H9 (cell line): ENCODE results near the gene LEFTY2. TPM values are rescaled to one million over a fixed set of nuclear protein-coding genes. Genes with fewer than 3 reads are reported as not detected.

Source experiments
- DNase-seq: peaks from one replicate; pipeline ENCODE4 v3.0.0-alpha.2; 2017
- H2AFZ ChIP-seq: one replicate; pipeline ENCODE4 v1.6.1; 2013; ENCODE audit warnings: mild to moderate bottlenecking, low read length, control low read depth, moderate library complexity
- H2AK5ac ChIP-seq: 2 replicates; pipeline ENCODE4 v1.6.1; 2013; ENCODE audit warnings: low read length, control low read depth, mixed read lengths; ENCODE audit not compliant: insufficient read length
- H2BK120ac ChIP-seq: one replicate; pipeline ENCODE4 v1.6.1; 2013; ENCODE audit warnings: low read depth, mild to moderate bottlenecking, low read length, control low read depth, inconsistent platforms; ENCODE audit not compliant: poor library complexity, severe bottlenecking
- H2BK12ac ChIP-seq: 2 replicates; pipeline ENCODE4 v1.6.1; 2013; ENCODE audit warnings: low read length, control low read depth, mixed read lengths, low read depth; ENCODE audit not compliant: insufficient read length
- H2BK15ac ChIP-seq: 2 replicates; pipeline ENCODE4 v1.6.1; 2013; ENCODE audit warnings: low read depth, low read length, control low read depth
- H2BK20ac ChIP-seq: one replicate; pipeline ENCODE4 v1.6.1; 2013; ENCODE audit warnings: low read depth, mild to moderate bottlenecking, low read length, control low read depth, inconsistent platforms; ENCODE audit not compliant: poor library complexity, severe bottlenecking
- H2BK5ac ChIP-seq: 2 replicates; pipeline ENCODE4 v1.6.1; 2013; ENCODE audit warnings: low read length, control low read depth, mixed read lengths; ENCODE audit not compliant: insufficient read length
- H3K14ac ChIP-seq: 2 replicates; pipeline ENCODE4 v1.6.1; 2013; ENCODE audit warnings: low read length, control low read depth; ENCODE audit not compliant: insufficient read depth
- H3K18ac ChIP-seq: 2 replicates; pipeline ENCODE4 v1.6.1; 2013; ENCODE audit warnings: low read depth, mild to moderate bottlenecking, mixed read lengths, low read length, control low read depth; ENCODE audit not compliant: insufficient read length
- H3K23ac ChIP-seq: 2 replicates; pipeline ENCODE4 v1.6.1; 2013; ENCODE audit warnings: low read length, control low read depth, mixed read lengths, low read depth; ENCODE audit not compliant: insufficient read length
- H3K23me2 ChIP-seq: 2 replicates; pipeline ENCODE4 v1.6.1; 2013; ENCODE audit warnings: low read depth, mild to moderate bottlenecking, mixed read lengths, low read length, control low read depth; ENCODE audit not compliant: insufficient read length, poor library complexity, severe bottlenecking
- H3K27ac ChIP-seq: 2 replicates; pipeline ENCODE4 v1.5.1; 2013; ENCODE audit warnings: low read length, control low read depth, mixed read lengths, low read depth; ENCODE audit not compliant: insufficient read length
- H3K27me3 ChIP-seq: 2 replicates; pipeline ENCODE4 v1.6.1; 2013; ENCODE audit warnings: low read length, control low read depth, inconsistent platforms; ENCODE audit not compliant: insufficient read depth
- H3K4ac ChIP-seq: 2 replicates; pipeline ENCODE4 v1.6.1; 2013; ENCODE audit warnings: low read depth, mild to moderate bottlenecking, control low read depth, inconsistent platforms, low read length, moderate library complexity
- H3K4me1 ChIP-seq: 2 replicates; pipeline ENCODE4 v1.6.1; 2013; ENCODE audit warnings: low read length, control low read depth, inconsistent platforms; ENCODE audit not compliant: insufficient read depth
- H3K4me2 ChIP-seq: 2 replicates; pipeline ENCODE4 v1.6.1; 2013; ENCODE audit warnings: low read length, control low read depth, mixed read lengths; ENCODE audit not compliant: insufficient read length, insufficient read depth
- H3K56ac ChIP-seq: 2 replicates; pipeline ENCODE4 v1.6.1; 2013; ENCODE audit warnings: low read depth, mild to moderate bottlenecking, mixed read lengths, low read length, control low read depth; ENCODE audit not compliant: insufficient read length
- H3K79me1 ChIP-seq: 2 replicates; pipeline ENCODE4 v1.6.1; 2013; ENCODE audit warnings: low read depth, mild to moderate bottlenecking, moderate library complexity, low read length, control low read depth, inconsistent platforms; ENCODE audit not compliant: insufficient read depth, poor library complexity, severe bottlenecking
- H3K79me2 ChIP-seq: 2 replicates; pipeline ENCODE4 v1.6.1; 2013; ENCODE audit warnings: low read length, control low read depth, inconsistent platforms; ENCODE audit not compliant: insufficient read depth
- H3K9ac ChIP-seq: 2 replicates; pipeline ENCODE4 v1.6.1; 2013; ENCODE audit warnings: low read length, control low read depth, mixed read lengths; ENCODE audit not compliant: insufficient read length; ENCODE audit errors: extremely low read depth
- H3K9me3 ChIP-seq: one replicate; pipeline ENCODE4 v1.6.1; 2013; ENCODE audit warnings: low read depth, low read length, inconsistent platforms; ENCODE audit not compliant: control insufficient read depth
- H3T11ph ChIP-seq: one replicate; pipeline ENCODE4 v1.6.1; 2013; ENCODE audit warnings: mild to moderate bottlenecking, low read length, control low read depth, inconsistent platforms
- H4K20me1 ChIP-seq: one replicate; pipeline ENCODE4 v1.6.1; 2013; ENCODE audit not compliant: control insufficient read depth, insufficient read length, insufficient read depth
- H4K5ac ChIP-seq: 2 replicates; pipeline ENCODE4 v1.6.1; 2013; ENCODE audit warnings: low read depth, mild to moderate bottlenecking, mixed read lengths, low read length, control low read depth; ENCODE audit not compliant: insufficient read length
- H4K8ac ChIP-seq: replicated peaks from 2 replicates; pipeline ENCODE4 v1.6.1; 2013; ENCODE audit warnings: low read length, control low read depth, mixed read lengths, low read depth; ENCODE audit not compliant: insufficient read length
- H4K91ac ChIP-seq: 2 replicates; pipeline ENCODE4 v1.6.1; 2013; ENCODE audit warnings: low read depth, mild to moderate bottlenecking, moderate library complexity, mixed read lengths, low read length, control low read depth; ENCODE audit not compliant: insufficient read length
- H3K27ac Mint-ChIP-seq, 3 experiments: 2 replicates in 2 of 3; 3 replicates in 1 of 3; pipeline ENCODE4 v1.8.0; 2020 to 2021; ENCODE audit warnings: mixed read lengths in 3 of 3, mild to moderate bottlenecking in 1 of 3, moderate library complexity in 1 of 3
- H3K27me3 Mint-ChIP-seq: 2 replicates; pipeline ENCODE4 v1.8.0; 2021; ENCODE audit warnings: low read depth, mild to moderate bottlenecking, moderate library complexity, mixed read lengths
- H3K36me3 Mint-ChIP-seq, 3 experiments: 2 replicates in 2 of 3; 3 replicates in 1 of 3; pipeline ENCODE4 v1.8.0; 2020 to 2021; ENCODE audit warnings: low read depth in 3 of 3, mixed read lengths in 3 of 3; ENCODE audit not compliant: insufficient read depth in 1 of 3
- H3K4me1 Mint-ChIP-seq, 2 experiments: 2 replicates each; pipeline ENCODE4 v1.8.0; 2020; ENCODE audit warnings: mixed read lengths in 2 of 2
- H3K4me3 Mint-ChIP-seq, 2 experiments: 2 replicates in 1 of 2; 3 replicates in 1 of 2; pipeline ENCODE4 v1.8.0; 2020 to 2021; ENCODE audit warnings: mild to moderate bottlenecking in 2 of 2, mixed read lengths in 2 of 2, moderate library complexity in 1 of 2
- H3K9me3 Mint-ChIP-seq, 2 experiments: 2 replicates in 1 of 2; 3 replicates in 1 of 2; pipeline ENCODE4 v1.8.0; 2020; ENCODE audit warnings: mild to moderate bottlenecking in 2 of 2, mixed read lengths in 2 of 2, moderate library complexity in 1 of 2
- WGBS: extraction: QIAGEN DNeasy Blood & Tissue Kit; methylation state at CpG from one replicate; pipeline ENCODE4 v1.1.7; 2013; ENCODE audit warnings: missing lambda C conversion rate, low lambda C conversion rate, mixed read lengths; ENCODE audit not compliant: insufficient read length; ENCODE audit errors: extremely low coverage; 5-methylcytosine and 5-hydroxymethylcytosine counted together
- microRNA-seq: library from miRNA; unstranded; fragments of <30 nt; microRNA quantifications from one replicate; pipeline ENCODE4, GENCODE V29; 2020; ENCODE audit warnings: borderline microRNAs expressed
- total RNA-seq: library from RNA; stranded (reverse); gene quantifications from 2 replicates; pipeline ENCODE4 v1.2.1, GENCODE V29; 2021
- TF ChIP-seq, protein P1 (sequence below): fragments of 200-600 bp; sonication (generic); conservative IDR thresholded peaks from 3 replicates; pipeline ENCODE4 v1.8.0; 2021; ENCODE audit warnings: antibody characterized with exemption, mild to moderate bottlenecking

Gene LEFTY2
- total RNA-seq, 1 experiment from 2014 or later = 16.3 TPM

DNA sequence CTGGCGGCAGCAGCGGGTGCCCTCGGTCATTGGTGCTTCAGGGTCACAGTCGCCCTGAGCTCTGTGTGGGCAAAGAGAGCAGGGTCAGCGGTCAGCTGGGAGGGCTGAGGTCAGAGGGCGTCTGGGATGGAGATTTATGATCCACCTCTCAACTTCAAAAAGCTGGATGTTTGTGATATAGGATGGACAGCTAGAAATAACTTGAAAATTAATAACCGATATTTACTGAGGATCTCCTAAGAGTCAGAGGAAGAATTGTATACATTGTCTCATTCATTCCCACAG is 54.0 kb downstream of the LEFTY2 start:
- Histone ChIP-seq H3K4me1 (peaks cover 5% of the 10 kb centered on the region; the same call in 1 of the 2 replicates), H3T11ph (no peak overlapping the region), H2AK5ac (no peak overlapping the region), H3K4ac (no peak overlapping the region), H3K23ac (no peak overlapping the region), H2BK12ac (no peak overlapping the region), H3K79me2 (peaks cover 2% of the 10 kb centered on the region; the same call in 1 of the 2 replicates), H3K27ac (no peak overlapping the region), H3K79me1 (no peaks in the 10 kb centered on the region), H2BK20ac (no peak overlapping the region), H3K9me3 (no peaks in the 10 kb centered on the region), H3K23me2 (peaks cover 9% of the 10 kb centered on the region), H4K5ac (no peak overlapping the region), H3K9ac (no peak overlapping the region), H3K27me3 (no peaks in the 10 kb centered on the region), H3K14ac (no peak overlapping the region), H2AFZ (no peak overlapping the region), H2BK5ac (no peak overlapping the region), H2BK120ac (no peak overlapping the region), H3K56ac (no peak overlapping the region), H3K4me2 (no peak overlapping the region), H2BK15ac (no peak overlapping the region), H3K18ac (no peak overlapping the region), H4K20me1 (no peaks in the 10 kb centered on the region), H4K91ac (no peak overlapping the region), H4K8ac (no peak overlapping the region)
- no CpG with 5 or more reads among the region's 7 CpGs for WGBS
- Mint-ChIP-seq H3K27ac (peak overlapping the region in 1 of 3 experiments; percentile 60; a peak in 1 of 7 replicates), H3K36me3 (peaks cover 0 to 13% (median 0%) of the 10 kb centered on the region in 3 experiments; a peak in 5 of 7 replicates), H3K4me3 (peak overlapping the region; percentile 44 to 60; a peak in 4 of 5 replicates), H3K4me1 (peaks cover 46 to 47% of the 10 kb centered on the region in 2 experiments), H3K9me3 (no peaks in the 10 kb centered on the region), H3K27me3 (peaks cover 4% of the 10 kb centered on the region)
- TF ChIP-seq, protein P1, sequence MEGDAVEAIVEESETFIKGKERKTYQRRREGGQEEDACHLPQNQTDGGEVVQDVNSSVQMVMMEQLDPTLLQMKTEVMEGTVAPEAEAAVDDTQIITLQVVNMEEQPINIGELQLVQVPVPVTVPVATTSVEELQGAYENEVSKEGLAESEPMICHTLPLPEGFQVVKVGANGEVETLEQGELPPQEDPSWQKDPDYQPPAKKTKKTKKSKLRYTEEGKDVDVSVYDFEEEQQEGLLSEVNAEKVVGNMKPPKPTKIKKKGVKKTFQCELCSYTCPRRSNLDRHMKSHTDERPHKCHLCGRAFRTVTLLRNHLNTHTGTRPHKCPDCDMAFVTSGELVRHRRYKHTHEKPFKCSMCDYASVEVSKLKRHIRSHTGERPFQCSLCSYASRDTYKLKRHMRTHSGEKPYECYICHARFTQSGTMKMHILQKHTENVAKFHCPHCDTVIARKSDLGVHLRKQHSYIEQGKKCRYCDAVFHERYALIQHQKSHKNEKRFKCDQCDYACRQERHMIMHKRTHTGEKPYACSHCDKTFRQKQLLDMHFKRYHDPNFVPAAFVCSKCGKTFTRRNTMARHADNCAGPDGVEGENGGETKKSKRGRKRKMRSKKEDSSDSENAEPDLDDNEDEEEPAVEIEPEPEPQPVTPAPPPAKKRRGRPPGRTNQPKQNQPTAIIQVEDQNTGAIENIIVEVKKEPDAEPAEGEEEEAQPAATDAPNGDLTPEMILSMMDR = no peak
- no peak for DNase-seq

Small RNA genes within 50 kb of the gene (microRNA-seq; reads per million reads assigned to microRNA genes)
- 0.58 reads per million for gene MIR6741

Other genes with a start within 250 kb of the LEFTY2 start
- 396 and 403 TPM in 2 replicates for gene SRP9, start 163.4 kb downstream of the LEFTY2 start, total RNA-seq
- 40.6 and 41.0 TPM in 2 replicates for gene EPHX1, start 131.1 kb downstream of the LEFTY2 start, total RNA-seq
- gene TMEM63A, start 58.8 kb downstream of the LEFTY2 start, total RNA-seq = 75.7 and 80.7 TPM in 2 replicates
- 102 and 107 TPM in 2 replicates for gene LEFTY1, start 52.1 kb downstream of the LEFTY2 start, total RNA-seq
- 104 TPM in 2 replicates for gene PYCR2, start 17.0 kb downstream of the LEFTY2 start, total RNA-seq
- 20.5 and 21.7 TPM in 2 replicates for gene SDE2, start 58.1 kb upstream of the LEFTY2 start, total RNA-seq
- gene H3-3A, start 121.5 kb upstream of the LEFTY2 start, total RNA-seq = 1,129 and 1,182 TPM in 2 replicates
- 30.6 and 30.8 TPM in 2 replicates for gene ACBD3, start 245.5 kb upstream of the LEFTY2 start, total RNA-seq